ENCODE results near the gene ERCC4. TPM values are rescaled to one million over a fixed set of nuclear protein-coding genes. Genes with fewer than 3 reads are reported as not detected.

ERCC4 gene
- total and polyA plus RNA-seq, 2 of the 8 experiments (the other 6 are each of a cell fraction or from before 2014, with no cell fraction given): 1.6 to 13.2 TPM

DNA sequence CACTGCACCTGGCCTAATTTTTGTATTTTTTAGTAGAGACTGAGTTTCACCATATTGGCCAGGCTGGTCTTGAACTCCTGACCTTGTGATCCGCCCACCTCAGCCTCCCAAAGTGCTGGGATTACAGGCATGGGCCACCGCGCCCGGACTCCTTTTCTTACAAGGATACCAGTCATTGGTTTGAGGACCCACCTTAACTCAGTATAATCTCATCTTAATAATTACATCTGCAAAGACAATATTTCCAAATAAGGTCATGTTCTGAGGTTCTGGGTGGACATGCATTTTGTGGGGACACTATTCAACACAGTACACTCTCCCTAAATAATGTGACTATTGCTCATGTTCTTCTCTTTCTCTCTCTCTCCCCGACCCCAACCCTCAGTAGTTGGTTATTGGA lies 63.7 kb downstream of the ERCC4 start (continued):
- TF ChIP-seq CHD7 (IDR thresholded peaks at IDR 0.05; ENCODE audit: insufficient replicate concordance, low read length) (no peak), POU5F1 (IDR thresholded peaks at IDR 0.05; ENCODE audit: low read depth, low read length) (no peak), NRF1 (IDR thresholded peaks at IDR 0.05; ENCODE audit: low read depth, low read length) (no peak), HDAC2 (IDR thresholded peaks at IDR 0.05; ENCODE audit: borderline replicate concordance in 1 of 2, low read depth in 2 of 2, low read length in 2 of 2) (no peak), SP1 (IDR thresholded peaks at IDR 0.05; ENCODE audit: low read depth, low read length) (no peak), SP4 (IDR thresholded peaks at IDR 0.05; ENCODE audit: low read length) (no peak)
